ENCODE measurements around the gene LGR6. TPM values are rescaled to one million over a fixed set of nuclear protein-coding genes. Genes with fewer than 3 reads are reported as not detected.

The LGR6 gene
- total RNA-seq, 3 donors from 2014 or later, result 2.6 to 11.3 TPM; not detected in 1

- Histone ChIP-seq H3K4me3 (no peak overlapping the region), H3K36me3 (no peaks in the 10 kb centered on the region), H3K27ac (peak overlapping the region; percentile 36 to 71), H3K27me3 (no peaks in the 10 kb centered on the region), H3K9me3 (no peaks in the 10 kb centered on the region), H3K4me1 (no peaks in the 10 kb centered on the region)
- peak in 1 of 2 donors; percentile 46 for DNase-seq (ENCODE audit: low spot score in 2 of 2)
- intact Hi-C loops (cut with DNase I; ENCODE audit: low total_unique reads), result no loop called here
- TF ChIP-seq POLR2A (IDR thresholded peaks at IDR 0.05) (no peak), POLR2AphosphoS5 (IDR thresholded peaks at IDR 0.05) (no peak)
- TF ChIP-seq, protein P1, sequence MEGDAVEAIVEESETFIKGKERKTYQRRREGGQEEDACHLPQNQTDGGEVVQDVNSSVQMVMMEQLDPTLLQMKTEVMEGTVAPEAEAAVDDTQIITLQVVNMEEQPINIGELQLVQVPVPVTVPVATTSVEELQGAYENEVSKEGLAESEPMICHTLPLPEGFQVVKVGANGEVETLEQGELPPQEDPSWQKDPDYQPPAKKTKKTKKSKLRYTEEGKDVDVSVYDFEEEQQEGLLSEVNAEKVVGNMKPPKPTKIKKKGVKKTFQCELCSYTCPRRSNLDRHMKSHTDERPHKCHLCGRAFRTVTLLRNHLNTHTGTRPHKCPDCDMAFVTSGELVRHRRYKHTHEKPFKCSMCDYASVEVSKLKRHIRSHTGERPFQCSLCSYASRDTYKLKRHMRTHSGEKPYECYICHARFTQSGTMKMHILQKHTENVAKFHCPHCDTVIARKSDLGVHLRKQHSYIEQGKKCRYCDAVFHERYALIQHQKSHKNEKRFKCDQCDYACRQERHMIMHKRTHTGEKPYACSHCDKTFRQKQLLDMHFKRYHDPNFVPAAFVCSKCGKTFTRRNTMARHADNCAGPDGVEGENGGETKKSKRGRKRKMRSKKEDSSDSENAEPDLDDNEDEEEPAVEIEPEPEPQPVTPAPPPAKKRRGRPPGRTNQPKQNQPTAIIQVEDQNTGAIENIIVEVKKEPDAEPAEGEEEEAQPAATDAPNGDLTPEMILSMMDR (IDR thresholded peaks at IDR 0.05), result no peak
Measured at GRCh38 chr1:202365092-202365815, 171.7 kb downstream of the LGR6 start.

DNA sequence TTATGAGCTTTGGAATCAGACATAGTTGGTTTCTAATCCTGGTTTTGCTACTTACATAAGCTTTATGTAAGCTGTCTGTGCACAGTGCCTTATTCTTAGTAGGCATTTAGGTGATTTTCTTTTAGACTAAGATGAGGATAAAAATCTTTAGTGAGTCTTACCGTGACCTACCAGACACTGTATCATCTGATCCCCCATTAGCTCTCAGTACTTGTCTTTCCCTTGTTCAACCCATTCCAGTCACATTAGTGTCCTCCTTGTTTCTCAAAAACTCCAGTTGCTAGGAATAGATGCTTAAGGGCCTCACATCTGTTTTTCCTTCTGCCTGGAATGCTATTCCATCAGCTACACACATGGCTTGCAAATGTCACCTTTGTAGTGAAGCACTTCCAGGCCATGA, 173.7 kb downstream of the LGR6 start:
- no peak overlapping the region for H3K27ac ChIP-seq
- H3K9me3 ChIP-seq, result no peaks in the 10 kb centered on the region
- H3K36me3 ChIP-seq, result no peaks in the 10 kb centered on the region
- H3K4me1 ChIP-seq, result no peaks in the 10 kb centered on the region
- TF ChIP-seq POLR2A (IDR thresholded peaks at IDR 0.05) (no peak), POLR2AphosphoS5 (IDR thresholded peaks at IDR 0.05) (no peak)
- TF ChIP-seq, protein P1 (IDR thresholded peaks at IDR 0.05), result no peak
- H3K4me3 ChIP-seq, result no peak overlapping the region
- H3K27me3 ChIP-seq, result no peaks in the 10 kb centered on the region
- intact Hi-C loops (cut with DNase I; ENCODE audit: low total_unique reads), result no loop called here
- no peak for DNase-seq (ENCODE audit: low spot score in 2 of 2)

Other genes starting within 250 kb of the LGR6 start
- 10 to 100 TPM; 60.0 to 92.2 (median 87.2) TPM for gene LMOD1, start 247.3 kb upstream of the LGR6 start, total RNA-seq
- gene TIMM17A, start 238.3 kb upstream of the LGR6 start, total RNA-seq, result 10 to 100 TPM; 24.5 to 30.1 (median 26.2) TPM
- 10 to 100 TPM; 43.0 to 66.7 (median 57.4) TPM for gene RNPEP, start 211.2 kb upstream of the LGR6 start, total RNA-seq
- 1,000 to 10,000 TPM in 1 of 3 donors, 100 to 1,000 TPM in 1, 1 to 10 TPM in 1; 1.3 to 1,061 (median 367) TPM for gene ELF3, start 183.2 kb upstream of the LGR6 start, total RNA-seq
- not detected for gene GPR37L1, start 70.9 kb upstream of the LGR6 start, total RNA-seq
- 10 to 100 TPM; 29.9 to 41.1 (median 34.7) TPM for gene ARL8A, start 49.1 kb upstream of the LGR6 start, total RNA-seq
- gene PTPN7, start 33.2 kb upstream of the LGR6 start, total RNA-seq, result 1 to 10 TPM; 1.4 to 4.2 (median 2.9) TPM
- gene UBE2T, start 148.1 kb downstream of the LGR6 start, total RNA-seq, result 1 to 10 TPM; 1.4 to 6.0 (median 2.6) TPM
- gene PPP1R12B, start 154.9 kb downstream of the LGR6 start, total RNA-seq, result 100 to 1,000 TPM in 1 of 3 donors, 10 to 100 TPM in 2; 76.4 to 123 (median 90.7) TPM

Measured in breast epithelium (tissue), 4 donors.